PC-3 (cell line): ENCODE data around the gene TMC2. TPM values are rescaled to one million over a fixed set of nuclear protein-coding genes. Genes with fewer than 3 reads are reported as not detected.

Experiments
- ATAC-seq: fragments of 200-7000 bp; cut with Tn5 transposase; 2 replicates; pipeline ENCODE4 v1.9.1; 2020; ENCODE audit warnings: mild to moderate bottlenecking, moderate library complexity
- BruUV-seq: library from RNA; stranded (reverse); fragments of 400-500 nt; replicated peaks from 2 replicates; lab custom pipeline; 2021; lab: Mats Ljungman, UMichigan
- CTCF ChIA-PET: fragments of 300-600 bp; sonication (Branson Sonifier 250); formaldehyde crosslinking; loops from one replicate; lab custom pipeline; 2022; ENCODE audit warnings: antibody characterized with exemption; lab: Charles Lee
- POLR2A ChIA-PET: fragments of 300-600 bp; sonication (Branson Sonifier 250); formaldehyde crosslinking; loops from one replicate; lab custom pipeline; 2022; ENCODE audit warnings: antibody characterized with exemption; ENCODE audit not compliant: unreplicated experiment; lab: Charles Lee
- DNase-seq: peaks from one replicate; pipeline ENCODE4 v3.0.0-alpha.2; 2015
- H2AFZ ChIP-seq: fragments of 300-600 bp; sonication (generic); 2 replicates; pipeline ENCODE4 v1.6.0; 2016; ENCODE audit warnings: antibody characterized with exemption, low read length
- H3F3A ChIP-seq: fragments of 300-600 bp; sonication (generic); one replicate; pipeline ENCODE4 v1.6.0; 2017; ENCODE audit warnings: antibody characterized with exemption, low read length, control low read depth, mild to moderate bottlenecking; ENCODE audit not compliant: unreplicated experiment
- H3K27ac ChIP-seq: fragments of 300-600 bp; sonication (generic); 2 replicates; pipeline ENCODE4 v1.5.1; 2016; ENCODE audit warnings: mild to moderate bottlenecking, low read length
- H3K27me3 ChIP-seq: fragments of 300-600 bp; sonication (generic); 2 replicates; pipeline ENCODE4 v1.6.1; 2016; ENCODE audit warnings: low read length, mixed read lengths
- H3K36me3 ChIP-seq: fragments of 300-600 bp; sonication (generic); 2 replicates; pipeline ENCODE4 v1.6.1; 2016; ENCODE audit warnings: low read depth, mixed run types, low read length, mixed read lengths
- H3K4me1 ChIP-seq: fragments of 300-600 bp; sonication (generic); 2 replicates; pipeline ENCODE4 v1.5.1; 2016; ENCODE audit warnings: low read length; ENCODE audit not compliant: insufficient read depth
- H3K4me2 ChIP-seq: fragments of 300-600 bp; sonication (generic); 2 replicates; pipeline ENCODE4 v1.6.0; 2016; ENCODE audit warnings: low read length
- H3K4me3 ChIP-seq: fragments of 300-600 bp; sonication (generic); 2 replicates; pipeline ENCODE4 v1.5.1; 2016; ENCODE audit warnings: mild to moderate bottlenecking, low read length, mixed read lengths
- H3K79me2 ChIP-seq: fragments of 300-600 bp; sonication (generic); 2 replicates; pipeline ENCODE4 v1.6.1; 2017; ENCODE audit warnings: low read length, mixed read lengths
- H3K9ac ChIP-seq: fragments of 300-600 bp; sonication (generic); 2 replicates; pipeline ENCODE4 v1.6.0; 2016; ENCODE audit warnings: mild to moderate bottlenecking, low read length
- H3K9me2 ChIP-seq: fragments of 300-600 bp; sonication (generic); replicated peaks from 2 replicates; pipeline ENCODE4 v1.6.1; 2016; ENCODE audit warnings: mixed run types, low read length, mixed read lengths
- H3K9me3 ChIP-seq: fragments of 300-600 bp; sonication (generic); 2 replicates; pipeline ENCODE4 v1.6.1; 2016; ENCODE audit warnings: low read length, mixed read lengths
- H4K20me1 ChIP-seq: fragments of 300-600 bp; sonication (generic); 2 replicates; pipeline ENCODE4 v1.6.1; 2016; ENCODE audit warnings: low read length, mixed read lengths
- CTCF ChIP-seq: fragments of 300-600 bp; sonication (generic); conservative IDR thresholded peaks from 2 replicates; pipeline ENCODE4 v1.5.1; 2017; ENCODE audit warnings: antibody characterized with exemption, low read depth, mild to moderate bottlenecking, low read length
- EZH2 ChIP-seq: fragments of 300-600 bp; sonication (generic); IDR thresholded peaks from one replicate; pipeline ENCODE4 v1.6.1; 2017; ENCODE audit warnings: antibody characterized with exemption, mild to moderate bottlenecking, low read length; ENCODE audit not compliant: unreplicated experiment
- EZH2phosphoT487 ChIP-seq: fragments of 300-600 bp; sonication (generic); IDR thresholded peaks from 2 replicates; pipeline ENCODE4 v1.6.1; 2018; ENCODE audit warnings: mild to moderate bottlenecking, antibody characterized with exemption, low read length, borderline replicate concordance
- intact Hi-C: fragments of 100-400 bp; cut with micrococcal nuclease; formaldehyde crosslinking; loops from 2 replicates; pipeline ENCODE4 v1.9.0; 2023
- total RNA-seq: library from RNA; depleted of rRNA; stranded (reverse); fragments of >200 nt; gene quantifications from 2 replicates; pipeline ENCODE4 v1.2.3, GENCODE V29; 2014

TMC2 gene
- total RNA-seq, 1 experiment from 2014 or later, result not detected

- Histone ChIP-seq H3K27me3 (peaks cover 23% of the 10 kb centered on the region), H3K9ac (no peak overlapping the region), H4K20me1 (no peaks in the 10 kb centered on the region), H3K9me2 (no peaks in the 10 kb centered on the region), H3K4me3 (no peak overlapping the region), H3K4me2 (no peak overlapping the region), H2AFZ (no peak overlapping the region), H3K79me2 (no peaks in the 10 kb centered on the region), H3K27ac (no peak overlapping the region), H3K36me3 (no peaks in the 10 kb centered on the region), H3K4me1 (peaks cover 3% of the 10 kb centered on the region; the same call in 1 of the 2 replicates), H3F3A (no peaks in the 10 kb centered on the region), H3K9me3 (no peaks in the 10 kb centered on the region)
- BruUV-seq, result no TSS peak
- ATAC-seq, result no peak
- ChIA-PET CTCF (interaction anchor here (0.7 kb wide), 1 partner anchor 164 kb away, joined by 8 read pairs; no protein-coding TSS in a partner anchor), POLR2A (no interaction called here)
- no peak for DNase-seq
- intact Hi-C loops, result no loop called here
- no peak for TF ChIP-seq EZH2
- no peak for TF ChIP-seq CTCF
- TF ChIP-seq EZH2phosphoT487, result no peak
Observed at GRCh38 chr20:2687514-2687913, 151.1 kb downstream of the TMC2 start.

GRCh38 chr20:2688041-2688591 lies 151.7 kb downstream of the TMC2 start:
- peaks cover 3% of the 10 kb centered on the region; the same call in 1 of the 2 replicates for H3K4me1 ChIP-seq
- no peaks in the 10 kb centered on the region for H3K36me3 ChIP-seq
- no peaks in the 10 kb centered on the region for H3F3A ChIP-seq
- H3K4me2 ChIP-seq, result no peak overlapping the region
- no peak overlapping the region for H3K9ac ChIP-seq
- H3K4me3 ChIP-seq, result no peak overlapping the region
- TF ChIP-seq EZH2 (no peak), CTCF (peak; percentile 79)
- no peak overlapping the region for H3K27ac ChIP-seq
- ATAC-seq, result no peak
- no peaks in the 10 kb centered on the region for H4K20me1 ChIP-seq
- no TSS peak for BruUV-seq
- no peaks in the 10 kb centered on the region for H3K9me2 ChIP-seq
- H3K27me3 ChIP-seq, result peaks cover 23% of the 10 kb centered on the region
- ChIA-PET CTCF (no interaction called here), POLR2A (no interaction called here)
- no peaks in the 10 kb centered on the region for H3K79me2 ChIP-seq
- H2AFZ ChIP-seq, result no peak overlapping the region
- intact Hi-C loops, result no loop called here
- peak; percentile 37 for DNase-seq
- no peaks in the 10 kb centered on the region for H3K9me3 ChIP-seq

GRCh38 chr20:2690213-2690612 lies 153.8 kb downstream of the TMC2 start:
- H3K27me3 ChIP-seq, result peaks cover 42% of the 10 kb centered on the region
- ChIA-PET CTCF (no interaction called here), POLR2A (no interaction called here)
- TF ChIP-seq CTCF (no peak), EZH2phosphoT487 (no peak), EZH2 (no peak)
- no peaks in the 10 kb centered on the region for H4K20me1 ChIP-seq
- H3K36me3 ChIP-seq, result no peaks in the 10 kb centered on the region
- intact Hi-C loops, result no loop called here
- H3K4me3 ChIP-seq, result no peak overlapping the region
- H3K9me3 ChIP-seq, result no peaks in the 10 kb centered on the region
- H3K4me2 ChIP-seq, result no peak overlapping the region
- H3K4me1 ChIP-seq, result peaks cover 3% of the 10 kb centered on the region; the same call in 1 of the 2 replicates
- DNase-seq (no peak), ATAC-seq (no peak)
- no TSS peak for BruUV-seq
- no peak overlapping the region for H2AFZ ChIP-seq
- no peak overlapping the region for H3K27ac ChIP-seq
- no peaks in the 10 kb centered on the region for H3K9me2 ChIP-seq
- H3K79me2 ChIP-seq, result no peaks in the 10 kb centered on the region
- H3K9ac ChIP-seq, result no peak overlapping the region
- H3F3A ChIP-seq, result no peaks in the 10 kb centered on the region
